Mesothelial cell of epicardium (in vitro differentiated cells): ENCODE results near the gene LDB2. TPM values are rescaled to one million over a fixed set of nuclear protein-coding genes. Genes with fewer than 3 reads are reported as not detected.

ENCODE experiments used
- DNase-seq, 2 experiments: peaks; one replicate each; pipeline ENCODE4 v3.0.0; 2021; ENCODE audit warnings: low spot score in 2 of 2; ENCODE audit not compliant: unreplicated experiment in 2 of 2
- H3K27ac Mint-ChIP-seq: 2 replicates; pipeline ENCODE4 v1.8.0; 2021; ENCODE audit warnings: mixed read lengths
- H3K27me3 Mint-ChIP-seq: 2 replicates; pipeline ENCODE4 v1.8.0; 2021; ENCODE audit warnings: low read depth, mixed read lengths
- H3K36me3 Mint-ChIP-seq: 2 replicates; pipeline ENCODE4 v1.8.0; 2021; ENCODE audit warnings: mixed read lengths
- H3K4me1 Mint-ChIP-seq: 2 replicates; pipeline ENCODE4 v1.8.0; 2021; ENCODE audit warnings: mixed read lengths
- H3K4me3 Mint-ChIP-seq: 2 replicates; pipeline ENCODE4 v1.8.0; 2021; ENCODE audit warnings: mild to moderate bottlenecking, moderate library complexity, mixed read lengths
- H3K9me3 Mint-ChIP-seq: 2 replicates; pipeline ENCODE4 v1.8.0; 2021; ENCODE audit warnings: mixed read lengths
- total RNA-seq: library from RNA; stranded (reverse); gene quantifications from 3 replicates; pipeline ENCODE4 v1.2.1, GENCODE V29; 2021
- TF ChIP-seq, protein P1 (sequence below): fragments of 200-600 bp; sonication (generic); IDR thresholded peaks from one replicate; pipeline ENCODE4 v1.5.0; 2021; ENCODE audit warnings: antibody characterized with exemption; ENCODE audit not compliant: unreplicated experiment

Gene LDB2
- total RNA-seq, 1 donor from 2014 or later, result 7.6 TPM

DNA sequence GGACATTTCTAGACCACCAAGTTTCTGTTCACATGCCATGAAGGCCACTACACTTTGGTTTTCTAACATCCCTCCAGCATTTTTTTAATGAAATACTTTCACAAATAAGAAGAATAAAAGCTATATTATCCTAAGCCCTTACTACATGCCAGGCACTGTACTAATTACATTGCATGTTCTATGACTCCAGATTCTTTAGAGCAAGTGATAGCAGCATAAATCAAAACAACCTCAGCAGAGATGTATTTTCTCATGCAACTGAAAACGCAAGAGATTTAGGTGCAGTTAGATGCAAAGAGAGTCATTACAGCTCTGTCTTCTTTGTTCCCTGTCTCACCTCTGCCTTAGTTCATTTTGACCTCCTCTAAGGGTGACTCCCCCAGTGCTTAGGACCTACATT, 230.0 kb downstream of the LDB2 start:
- Mint-ChIP-seq H3K4me1 (no peaks in the 10 kb centered on the region), H3K27me3 (peaks cover 12% of the 10 kb centered on the region), H3K9me3 (peaks cover 7% of the 10 kb centered on the region), H3K27ac (no peak overlapping the region), H3K4me3 (no peak overlapping the region), H3K36me3 (no peaks in the 10 kb centered on the region)
- DNase-seq, result no peak
- TF ChIP-seq, protein P1, sequence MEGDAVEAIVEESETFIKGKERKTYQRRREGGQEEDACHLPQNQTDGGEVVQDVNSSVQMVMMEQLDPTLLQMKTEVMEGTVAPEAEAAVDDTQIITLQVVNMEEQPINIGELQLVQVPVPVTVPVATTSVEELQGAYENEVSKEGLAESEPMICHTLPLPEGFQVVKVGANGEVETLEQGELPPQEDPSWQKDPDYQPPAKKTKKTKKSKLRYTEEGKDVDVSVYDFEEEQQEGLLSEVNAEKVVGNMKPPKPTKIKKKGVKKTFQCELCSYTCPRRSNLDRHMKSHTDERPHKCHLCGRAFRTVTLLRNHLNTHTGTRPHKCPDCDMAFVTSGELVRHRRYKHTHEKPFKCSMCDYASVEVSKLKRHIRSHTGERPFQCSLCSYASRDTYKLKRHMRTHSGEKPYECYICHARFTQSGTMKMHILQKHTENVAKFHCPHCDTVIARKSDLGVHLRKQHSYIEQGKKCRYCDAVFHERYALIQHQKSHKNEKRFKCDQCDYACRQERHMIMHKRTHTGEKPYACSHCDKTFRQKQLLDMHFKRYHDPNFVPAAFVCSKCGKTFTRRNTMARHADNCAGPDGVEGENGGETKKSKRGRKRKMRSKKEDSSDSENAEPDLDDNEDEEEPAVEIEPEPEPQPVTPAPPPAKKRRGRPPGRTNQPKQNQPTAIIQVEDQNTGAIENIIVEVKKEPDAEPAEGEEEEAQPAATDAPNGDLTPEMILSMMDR, result no peak

DNA sequence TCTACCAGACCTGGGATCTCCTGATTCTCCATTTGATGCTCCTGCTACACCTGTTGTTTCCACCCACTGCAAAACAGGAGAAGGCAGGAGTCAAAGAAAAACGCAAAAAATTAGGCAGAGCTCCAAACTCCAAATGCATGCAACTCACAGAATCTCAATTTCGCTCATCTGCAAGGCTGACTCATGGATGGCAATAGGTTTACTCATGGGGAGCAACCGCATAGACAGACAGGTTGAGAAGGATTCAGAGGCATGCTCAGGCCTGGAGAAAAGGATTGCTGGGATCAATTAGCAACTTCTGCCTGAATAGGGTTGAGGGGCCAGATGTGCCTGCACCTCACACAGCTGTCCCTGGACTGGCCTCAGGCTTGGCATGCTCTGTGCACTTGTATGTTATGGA, 231.0 kb downstream of the LDB2 start:
- H3K4me1 Mint-ChIP-seq, result no peaks in the 10 kb centered on the region
- H3K9me3 Mint-ChIP-seq, result peaks cover 7% of the 10 kb centered on the region
- no peak for DNase-seq
- no peaks in the 10 kb centered on the region for H3K36me3 Mint-ChIP-seq
- H3K27me3 Mint-ChIP-seq, result peaks cover 4% of the 10 kb centered on the region
- TF ChIP-seq, protein P1, result no peak
- no peak overlapping the region for H3K27ac Mint-ChIP-seq
- no peak overlapping the region for H3K4me3 Mint-ChIP-seq

DNA sequence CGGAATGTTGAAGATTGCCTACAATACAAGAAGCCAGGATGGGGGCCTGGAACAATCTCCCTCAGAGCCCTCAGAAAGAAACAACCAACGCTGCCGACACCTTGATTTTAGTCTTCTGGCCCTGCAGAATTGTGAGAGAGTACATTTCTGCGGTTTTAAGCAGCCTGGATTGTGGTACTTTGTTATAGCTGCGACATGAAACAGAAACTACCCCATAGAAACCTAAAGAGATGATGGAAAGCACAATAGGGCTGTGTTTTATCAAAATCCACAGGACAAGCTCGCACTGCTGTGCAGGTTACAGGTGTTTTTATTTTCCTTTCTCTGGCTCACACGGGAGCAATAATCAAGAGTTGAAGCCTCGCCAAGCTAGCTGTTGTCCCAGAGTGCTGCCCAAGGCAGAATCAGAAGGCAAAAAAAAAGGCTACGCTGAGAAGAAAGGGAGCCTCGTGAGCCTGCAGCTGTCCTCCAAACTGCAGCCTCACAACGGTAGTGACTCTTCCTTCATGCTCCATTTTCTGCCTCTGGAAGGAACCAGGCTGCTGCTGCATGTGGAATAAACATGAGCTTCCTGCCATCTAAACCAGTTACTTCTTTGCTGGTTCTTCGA, 232.4 kb downstream of the LDB2 start:
- peaks cover 3% of the 10 kb centered on the region for H3K27me3 Mint-ChIP-seq

DNA sequence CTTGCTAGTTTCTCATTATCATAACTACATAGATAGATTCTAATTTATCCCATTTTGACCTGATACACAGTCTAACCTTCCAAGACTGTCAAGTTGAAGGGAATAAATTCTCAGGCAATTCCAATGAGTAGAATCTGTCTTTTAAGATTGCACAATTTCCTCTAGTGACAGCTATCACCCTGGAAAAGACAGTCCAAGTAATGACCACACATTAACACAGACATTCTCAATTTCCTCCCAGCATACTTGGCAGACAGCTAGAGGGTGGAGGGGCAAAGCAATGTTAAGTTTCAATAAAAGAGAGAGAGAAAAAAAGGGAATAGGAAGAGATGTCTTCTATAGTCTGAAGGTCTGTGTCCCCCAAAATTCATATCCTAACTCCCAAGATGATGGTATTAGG, 234.7 kb downstream of the LDB2 start:
- peaks cover 3% of the 10 kb centered on the region for H3K27me3 Mint-ChIP-seq

More for the DNA sequence above, 232.4 kb downstream of the LDB2 start:
- DNase-seq, result no peak
- Mint-ChIP-seq H3K9me3 (peaks cover 7% of the 10 kb centered on the region), H3K27ac (no peak overlapping the region), H3K4me1 (no peaks in the 10 kb centered on the region), H3K4me3 (no peak overlapping the region), H3K36me3 (no peaks in the 10 kb centered on the region)
- TF ChIP-seq, protein P1, result no peak

DNA sequence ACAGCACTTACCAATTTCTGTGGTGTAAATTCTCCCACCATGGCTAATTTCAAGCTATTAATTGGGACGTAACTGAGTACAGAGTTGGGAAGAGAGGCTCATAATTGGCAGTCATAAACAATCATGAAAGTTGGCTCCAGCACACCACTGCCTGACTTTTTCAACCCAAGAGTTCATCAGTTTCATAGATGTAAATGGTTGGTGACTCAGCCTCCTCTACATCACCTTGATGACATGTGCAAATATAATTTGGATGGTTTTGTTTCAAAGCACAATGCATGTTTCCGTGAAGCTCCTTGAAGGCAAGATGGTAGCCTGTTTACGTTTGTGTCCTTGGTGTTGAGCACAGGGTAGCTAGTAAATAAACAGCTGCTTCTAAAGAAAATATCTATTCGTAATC, 235.1 kb downstream of the LDB2 start:
- H3K36me3 Mint-ChIP-seq, result no peaks in the 10 kb centered on the region
- H3K4me1 Mint-ChIP-seq, result peaks cover 17% of the 10 kb centered on the region
- peaks cover 7% of the 10 kb centered on the region for H3K9me3 Mint-ChIP-seq
- no peak overlapping the region for H3K27ac Mint-ChIP-seq
- DNase-seq, result no peak
- no peak overlapping the region for H3K4me3 Mint-ChIP-seq
- H3K27me3 Mint-ChIP-seq, result peaks cover 3% of the 10 kb centered on the region
- TF ChIP-seq, protein P1, result no peak

More for the DNA sequence above, 234.7 kb downstream of the LDB2 start:
- TF ChIP-seq, protein P1, result no peak
- Mint-ChIP-seq H3K27ac (no peak overlapping the region), H3K4me1 (peaks cover 14% of the 10 kb centered on the region), H3K36me3 (no peaks in the 10 kb centered on the region), H3K9me3 (peaks cover 7% of the 10 kb centered on the region), H3K4me3 (no peak overlapping the region)
- DNase-seq, result no peak
